ENCODE measurements around the gene LNX1. TPM values are rescaled to one million over a fixed set of nuclear protein-coding genes. Genes with fewer than 3 reads are reported as not detected.

LNX1 gene
- total RNA-seq, 6 experiments from 2014 or later = 0.05 to 0.18 (median 0.07) TPM; not detected in 1

DNA sequence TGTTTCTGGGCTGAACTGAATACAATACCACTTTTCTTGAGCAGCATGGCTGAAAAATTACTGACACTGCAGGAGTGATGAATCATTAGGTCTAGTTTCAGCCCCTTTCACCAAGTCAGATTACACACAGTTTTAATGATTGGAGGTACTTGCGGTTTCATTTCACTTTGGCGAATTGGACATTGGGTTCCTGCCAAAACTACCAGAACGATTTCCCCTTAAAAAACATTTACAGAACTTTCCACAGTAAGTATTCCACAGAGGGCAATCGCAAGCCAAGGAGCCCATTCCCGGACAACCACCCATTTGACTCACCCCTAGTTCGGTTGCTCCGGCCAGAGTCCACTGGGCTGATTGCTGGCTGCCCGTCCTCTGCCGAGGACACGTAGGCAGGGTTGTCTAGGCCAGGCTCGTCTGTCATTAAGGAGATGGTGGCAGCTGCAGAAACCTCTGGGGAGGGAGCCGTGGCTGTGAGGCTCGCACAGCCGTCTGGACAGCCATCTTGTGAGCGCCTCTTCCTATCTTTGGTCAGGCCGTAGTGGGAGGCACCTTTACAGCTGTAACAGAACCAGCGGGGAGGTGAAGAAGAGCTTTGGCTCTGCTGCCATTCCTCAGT is 83.5 kb downstream of the LNX1 start:
- Mint-ChIP-seq H3K27ac (no peak overlapping the region), H3K9me3 (no peaks in the 10 kb centered on the region), H3K27me3 (ENCODE audit: insufficient read depth) (no peaks in the 10 kb centered on the region; the same call in none of the 2 replicates), H3K4me3 (no peak overlapping the region), H3K4me1 (ENCODE audit: low read depth) (peaks cover 22% of the 10 kb centered on the region), H3K36me3 (ENCODE audit: low read depth) (no peaks in the 10 kb centered on the region)
- TF ChIP-seq, protein P1, sequence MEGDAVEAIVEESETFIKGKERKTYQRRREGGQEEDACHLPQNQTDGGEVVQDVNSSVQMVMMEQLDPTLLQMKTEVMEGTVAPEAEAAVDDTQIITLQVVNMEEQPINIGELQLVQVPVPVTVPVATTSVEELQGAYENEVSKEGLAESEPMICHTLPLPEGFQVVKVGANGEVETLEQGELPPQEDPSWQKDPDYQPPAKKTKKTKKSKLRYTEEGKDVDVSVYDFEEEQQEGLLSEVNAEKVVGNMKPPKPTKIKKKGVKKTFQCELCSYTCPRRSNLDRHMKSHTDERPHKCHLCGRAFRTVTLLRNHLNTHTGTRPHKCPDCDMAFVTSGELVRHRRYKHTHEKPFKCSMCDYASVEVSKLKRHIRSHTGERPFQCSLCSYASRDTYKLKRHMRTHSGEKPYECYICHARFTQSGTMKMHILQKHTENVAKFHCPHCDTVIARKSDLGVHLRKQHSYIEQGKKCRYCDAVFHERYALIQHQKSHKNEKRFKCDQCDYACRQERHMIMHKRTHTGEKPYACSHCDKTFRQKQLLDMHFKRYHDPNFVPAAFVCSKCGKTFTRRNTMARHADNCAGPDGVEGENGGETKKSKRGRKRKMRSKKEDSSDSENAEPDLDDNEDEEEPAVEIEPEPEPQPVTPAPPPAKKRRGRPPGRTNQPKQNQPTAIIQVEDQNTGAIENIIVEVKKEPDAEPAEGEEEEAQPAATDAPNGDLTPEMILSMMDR (IDR thresholded peaks at IDR 0.05) = no peak
- no peak for DNase-seq

DNA sequence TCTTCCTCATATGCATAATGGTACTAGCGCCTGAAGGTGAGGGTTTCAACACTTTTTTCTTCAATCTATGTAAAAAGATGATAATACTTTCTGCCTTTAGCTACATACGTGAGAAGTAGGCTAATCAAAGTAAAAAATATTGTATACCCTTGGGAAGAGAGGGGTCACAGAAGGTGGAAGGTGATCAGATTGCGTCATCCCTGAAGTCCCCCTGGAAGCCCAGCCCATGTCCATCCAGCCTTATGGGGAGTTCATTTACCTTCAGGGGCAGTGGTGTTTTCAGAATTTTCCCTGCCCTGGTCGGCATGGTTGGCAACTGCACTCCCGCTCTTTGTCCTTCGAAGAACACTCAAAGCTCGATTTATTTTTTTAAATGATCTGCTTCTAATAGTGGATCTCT is 84.2 kb downstream of the LNX1 start:
- Mint-ChIP-seq H3K36me3 (ENCODE audit: low read depth) (no peaks in the 10 kb centered on the region), H3K27me3 (ENCODE audit: insufficient read depth) (no peaks in the 10 kb centered on the region; the same call in none of the 2 replicates), H3K9me3 (no peaks in the 10 kb centered on the region), H3K27ac (no peak overlapping the region), H3K4me1 (ENCODE audit: low read depth) (peaks cover 22% of the 10 kb centered on the region), H3K4me3 (no peak overlapping the region)
- TF ChIP-seq, protein P1 (IDR thresholded peaks at IDR 0.05) = no peak
- no peak for DNase-seq

DNA sequence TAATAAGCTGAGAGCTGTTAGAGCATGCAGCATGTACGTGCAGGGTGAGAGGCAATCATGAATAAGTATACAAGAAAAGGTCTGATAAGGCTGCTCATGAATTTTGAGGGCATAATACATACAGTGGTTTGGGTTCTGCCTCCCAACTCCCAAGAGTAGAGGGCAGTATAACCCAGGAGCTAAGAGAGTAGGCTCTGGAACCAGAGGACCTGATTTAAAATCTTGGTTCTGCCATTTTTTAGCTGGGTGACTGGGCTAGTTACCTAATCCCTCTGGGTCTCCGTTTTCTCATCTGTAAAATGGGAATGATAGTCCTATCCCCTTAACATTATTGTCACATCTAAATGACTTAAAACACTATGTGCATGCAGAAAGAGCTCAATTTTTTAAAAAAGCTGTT is 85.3 kb downstream of the LNX1 start:
- TF ChIP-seq, protein P1 (IDR thresholded peaks at IDR 0.05) = peak; percentile 61
- Mint-ChIP-seq H3K4me1 (ENCODE audit: low read depth) (peaks cover 18% of the 10 kb centered on the region), H3K27me3 (ENCODE audit: insufficient read depth) (no peaks in the 10 kb centered on the region; the same call in 1 of the 2 replicates), H3K27ac (no peak overlapping the region), H3K36me3 (ENCODE audit: low read depth) (no peaks in the 10 kb centered on the region), H3K9me3 (no peaks in the 10 kb centered on the region), H3K4me3 (no peak overlapping the region)
- peak; percentile 31 for DNase-seq

DNA sequence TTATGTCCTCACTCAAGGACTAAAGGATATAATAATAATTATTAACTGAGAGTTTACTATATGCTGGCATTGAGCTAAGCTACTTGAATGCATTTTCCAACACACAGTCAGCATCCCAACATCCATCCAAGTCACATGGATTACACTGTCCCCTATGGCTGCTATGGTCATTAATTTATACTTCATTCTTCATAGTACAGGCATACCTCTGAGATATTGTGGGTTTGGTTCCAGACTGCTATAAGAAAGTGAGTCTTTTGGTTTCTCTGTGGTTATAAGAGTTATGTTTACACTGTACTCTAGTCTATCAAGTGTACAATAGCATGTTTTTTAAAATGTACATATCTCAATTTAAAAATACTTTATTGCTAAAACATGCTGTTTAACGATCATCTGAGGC is 89.2 kb downstream of the LNX1 start:
- no peak for DNase-seq

DNA sequence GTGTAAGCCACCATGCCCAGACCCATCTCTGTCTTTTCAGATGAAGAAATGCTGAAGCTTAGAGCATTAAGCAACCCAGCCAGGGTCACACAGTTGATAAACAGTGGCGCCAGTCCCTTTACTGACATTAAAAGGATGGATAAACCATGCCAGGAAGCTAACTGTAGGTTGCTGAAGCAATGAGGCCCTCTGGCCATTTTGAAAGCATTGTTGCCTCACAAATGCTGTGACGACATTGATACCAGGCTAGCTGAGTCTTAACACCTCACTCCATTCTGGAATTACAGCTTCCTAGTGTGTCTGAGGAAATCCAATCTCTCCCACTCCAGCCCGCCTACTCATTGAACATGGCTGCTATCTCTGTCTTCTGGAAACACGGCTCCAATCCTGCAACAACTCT is 89.7 kb downstream of the LNX1 start:
- Mint-ChIP-seq H3K36me3 (ENCODE audit: low read depth) (no peaks in the 10 kb centered on the region), H3K9me3 (no peaks in the 10 kb centered on the region), H3K4me3 (no peak overlapping the region), H3K4me1 (ENCODE audit: low read depth) (peaks cover 13% of the 10 kb centered on the region), H3K27ac (no peak overlapping the region), H3K27me3 (ENCODE audit: insufficient read depth) (no peaks in the 10 kb centered on the region; the same call in 1 of the 2 replicates)
- TF ChIP-seq, protein P1 (IDR thresholded peaks at IDR 0.05) = no peak
- no peak for DNase-seq

More for the DNA sequence above, 89.2 kb downstream of the LNX1 start:
- Mint-ChIP-seq H3K9me3 (no peaks in the 10 kb centered on the region), H3K4me1 (ENCODE audit: low read depth) (peaks cover 13% of the 10 kb centered on the region), H3K27me3 (ENCODE audit: insufficient read depth) (no peaks in the 10 kb centered on the region; the same call in 1 of the 2 replicates), H3K4me3 (no peak overlapping the region), H3K36me3 (ENCODE audit: low read depth) (no peaks in the 10 kb centered on the region), H3K27ac (no peak overlapping the region)
- TF ChIP-seq, protein P1 (IDR thresholded peaks at IDR 0.05) = no peak

All from HFFc6 (cell line).